Stromal cell of bone marrow (primary cell): ENCODE data around the gene ZNF479.
"Not testable (repeated sequence)": the region's sequence is repeated elsewhere in the genome, so short reads cannot be mapped to it uniquely, and the experiment has no call there.

Experiments used
- DNase-seq: peaks from one replicate; pipeline ENCODE4 v3.0.0-alpha.2; 2012; ENCODE audit warnings: low read depth

Gene ZNF479

GRCh38 chr7:57132336-57132735, at the start of gene ZNF479:
TSS of gene ZNF479 (minus strand) at chr7:57132436. CDS start at chr7:57132324, 112 bp downstream.
- DNase-seq = not testable (repeated sequence)

- DNase-seq = no peak
These were observed 49.8 kb upstream of the ZNF479 start for GRCh38 chr7:57182031-57182430.

- no peak for DNase-seq
These were observed 49.0 kb upstream of the ZNF479 start for GRCh38 chr7:57181281-57181680.

- no peak for DNase-seq
These were observed 47.7 kb upstream of the ZNF479 start for GRCh38 chr7:57179776-57180415.

- DNase-seq = no peak
These were observed 46.5 kb upstream of the ZNF479 start for GRCh38 chr7:57178768-57179139.

GRCh38 chr7:57177856-57178767, 45.9 kb upstream of the ZNF479 start:
- no peak for DNase-seq

- DNase-seq = no peak
These were observed 44.8 kb upstream of the ZNF479 start for GRCh38 chr7:57176928-57177635.

GRCh38 chr7:57165285-57165899, 33.2 kb upstream of the ZNF479 start:
- DNase-seq = no peak

GRCh38 chr7:57120123-57120784, 12.0 kb downstream of the ZNF479 start:
- not testable (repeated sequence) for DNase-seq
